Astrocyte (in vitro differentiated cells and primary cell): ENCODE measurements around the gene MYOZ1.

Experiments
- CTCF ChIP-seq: IDR thresholded peaks from 2 replicates; pipeline ENCODE4 v1.5.1; 2011; ENCODE audit warnings: low read depth, mild to moderate bottlenecking, inconsistent platforms, low read length, moderate library complexity; ENCODE audit not compliant: insufficient read depth
- EZH2 ChIP-seq: IDR thresholded peaks from 2 replicates; pipeline ENCODE4 v1.6.1; 2012; ENCODE audit warnings: mild to moderate bottlenecking, low read length, inconsistent platforms; ENCODE audit not compliant: insufficient read depth

- TF ChIP-seq CTCF, result no peak
- TF ChIP-seq EZH2, result no peak
Observed at GRCh38 chr10:73591935-73592699, 49.2 kb downstream of the MYOZ1 start.
